Activated CD8-positive, alpha-beta T cell treated with anti-CD3 and anti-CD28 coated beads for 36 hours (primary cell): ENCODE data around the gene CILP2. TPM values are rescaled to one million over a fixed set of nuclear protein-coding genes. Genes with fewer than 3 reads are reported as not detected.

Experiments used
- ATAC-seq: fragments of 200-7000 bp; cut with Tn5 transposase; one replicate; pipeline ENCODE4 v1.10.0; 2021; ENCODE audit warnings: mild to moderate bottlenecking, moderate library complexity
- CTCF ChIA-PET: fragments of 350-600 bp; sonication (Branson Sonifier 250); formaldehyde crosslinking; loops from one replicate; lab custom pipeline; 2021; ENCODE audit warnings: antibody characterized with exemption; lab: Charles Lee
- POLR2A ChIA-PET: fragments of 350-600 bp; sonication (Branson Sonifier 250); formaldehyde crosslinking; loops from one replicate; lab custom pipeline; 2021; ENCODE audit warnings: antibody characterized with exemption; lab: Charles Lee
- DNase-seq: peaks from one replicate; pipeline ENCODE4 v3.0.0-alpha.2; 2020
- H3K27ac Mint-ChIP-seq: one replicate; pipeline ENCODE4 v1.8.0; 2021; ENCODE audit warnings: mild to moderate bottlenecking, mixed read lengths
- H3K27me3 Mint-ChIP-seq: one replicate; pipeline ENCODE4 v1.8.0; 2021; ENCODE audit warnings: mixed read lengths
- H3K36me3 Mint-ChIP-seq: one replicate; pipeline ENCODE4 v1.8.0; 2021; ENCODE audit warnings: low read depth, mixed read lengths
- H3K4me1 Mint-ChIP-seq: one replicate; pipeline ENCODE4 v1.8.0; 2021; ENCODE audit warnings: low read depth, mixed read lengths
- H3K4me3 Mint-ChIP-seq: one replicate; pipeline ENCODE4 v1.8.0; 2021; ENCODE audit warnings: mild to moderate bottlenecking, moderate library complexity, mixed read lengths
- H3K9me3 Mint-ChIP-seq: one replicate; pipeline ENCODE4 v1.8.0; 2021; ENCODE audit warnings: mixed read lengths
- intact Hi-C: fragments of 100-400 bp; cut with micrococcal nuclease; formaldehyde crosslinking; loops from one replicate; pipeline ENCODE4 v1.10.0; 2022
- total RNA-seq, 2 experiments: library from RNA; stranded (reverse); gene quantifications; one replicate each; pipeline ENCODE4 v1.2.3, GENCODE V29; 2021
- TF ChIP-seq, protein P1 (sequence below): fragments of 200-600 bp; IDR thresholded peaks from one replicate; pipeline ENCODE4 v1.8.0; 2022; ENCODE audit warnings: antibody characterized with exemption, mild to moderate bottlenecking

The CILP2 gene
- total RNA-seq, 2 experiments from 2014 or later, result 0.31 to 0.32 TPM

DNA sequence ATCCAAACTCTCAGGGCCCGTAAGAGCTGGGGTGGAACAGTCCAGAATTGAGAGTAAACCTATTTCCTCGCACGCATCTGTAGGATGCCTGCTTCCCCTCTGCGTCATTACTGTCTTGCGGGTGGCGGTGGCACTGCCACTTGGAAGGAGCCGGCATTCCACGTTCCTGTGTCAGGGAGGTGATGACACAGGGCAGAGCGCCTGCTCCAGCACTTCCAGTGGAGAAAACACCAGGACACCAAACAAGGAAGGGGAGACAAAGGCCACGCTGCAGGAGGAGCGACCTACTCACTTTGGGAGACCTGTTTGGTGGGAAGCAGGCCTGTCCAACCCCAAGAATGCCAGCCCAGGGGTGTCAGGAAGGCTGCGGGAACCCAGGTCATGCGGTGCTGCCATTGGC lies 43.3 kb downstream of the CILP2 start:
- intact Hi-C loops, result no loop called here
- ChIA-PET POLR2A (no interaction called here), CTCF (interaction anchor here (4.2 kb wide), 1 partner anchor 27 kb away, joined by 30 read pairs; no protein-coding TSS in a partner anchor)
- peaks cover 3% of the 10 kb centered on the region for H3K4me1 Mint-ChIP-seq
- peak overlapping the region; percentile 61 for H3K27ac Mint-ChIP-seq
- H3K36me3 Mint-ChIP-seq, result peaks cover 1% of the 10 kb centered on the region
- no peaks in the 10 kb centered on the region for H3K27me3 Mint-ChIP-seq
- no peaks in the 10 kb centered on the region for H3K9me3 Mint-ChIP-seq
- no peak overlapping the region for H3K4me3 Mint-ChIP-seq
- DNase-seq, result no peak
- ATAC-seq, result no peak
- TF ChIP-seq, protein P1, sequence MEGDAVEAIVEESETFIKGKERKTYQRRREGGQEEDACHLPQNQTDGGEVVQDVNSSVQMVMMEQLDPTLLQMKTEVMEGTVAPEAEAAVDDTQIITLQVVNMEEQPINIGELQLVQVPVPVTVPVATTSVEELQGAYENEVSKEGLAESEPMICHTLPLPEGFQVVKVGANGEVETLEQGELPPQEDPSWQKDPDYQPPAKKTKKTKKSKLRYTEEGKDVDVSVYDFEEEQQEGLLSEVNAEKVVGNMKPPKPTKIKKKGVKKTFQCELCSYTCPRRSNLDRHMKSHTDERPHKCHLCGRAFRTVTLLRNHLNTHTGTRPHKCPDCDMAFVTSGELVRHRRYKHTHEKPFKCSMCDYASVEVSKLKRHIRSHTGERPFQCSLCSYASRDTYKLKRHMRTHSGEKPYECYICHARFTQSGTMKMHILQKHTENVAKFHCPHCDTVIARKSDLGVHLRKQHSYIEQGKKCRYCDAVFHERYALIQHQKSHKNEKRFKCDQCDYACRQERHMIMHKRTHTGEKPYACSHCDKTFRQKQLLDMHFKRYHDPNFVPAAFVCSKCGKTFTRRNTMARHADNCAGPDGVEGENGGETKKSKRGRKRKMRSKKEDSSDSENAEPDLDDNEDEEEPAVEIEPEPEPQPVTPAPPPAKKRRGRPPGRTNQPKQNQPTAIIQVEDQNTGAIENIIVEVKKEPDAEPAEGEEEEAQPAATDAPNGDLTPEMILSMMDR, result no peak

DNA sequence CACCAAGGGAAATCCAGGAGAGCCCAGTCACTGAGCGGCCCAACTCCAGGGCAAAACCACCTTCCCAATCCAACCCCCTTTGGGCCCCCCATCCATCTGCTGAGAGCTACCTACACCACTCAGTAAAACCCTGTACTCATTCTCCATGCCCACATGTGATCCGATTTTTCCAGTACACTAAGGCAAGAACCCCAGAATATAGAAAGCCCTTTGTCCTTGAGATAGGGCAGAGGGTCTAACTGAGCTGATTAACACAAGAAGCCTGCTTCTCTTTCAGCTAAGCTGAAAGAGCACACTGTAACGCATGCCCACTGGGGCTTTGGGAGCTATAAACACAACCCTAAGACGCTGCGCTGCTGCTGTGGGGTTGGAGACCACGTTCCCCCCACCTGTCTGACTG lies 44.4 kb downstream of the CILP2 start:
- peaks cover 1% of the 10 kb centered on the region for H3K36me3 Mint-ChIP-seq
- CTCF ChIA-PET, result interaction anchor here (1.0 to 2.4 kb wide), 3 partner anchors 28 to 50 kb away, joined by 5 to 13 read pairs (median 9); no protein-coding TSS in a partner anchor
- no peak overlapping the region for H3K4me3 Mint-ChIP-seq
- intact Hi-C loops, result no loop called here
- no peaks in the 10 kb centered on the region for H3K27me3 Mint-ChIP-seq
- ATAC-seq, result no peak
- TF ChIP-seq, protein P1, result no peak
- POLR2A ChIA-PET, result interaction anchor here (0.9 kb wide), 1 partner anchor 8 kb away, joined by 3 read pairs; no protein-coding TSS in a partner anchor
- DNase-seq, result no peak
- peaks cover 3% of the 10 kb centered on the region for H3K4me1 Mint-ChIP-seq
- no peak overlapping the region for H3K27ac Mint-ChIP-seq
- no peaks in the 10 kb centered on the region for H3K9me3 Mint-ChIP-seq

DNA sequence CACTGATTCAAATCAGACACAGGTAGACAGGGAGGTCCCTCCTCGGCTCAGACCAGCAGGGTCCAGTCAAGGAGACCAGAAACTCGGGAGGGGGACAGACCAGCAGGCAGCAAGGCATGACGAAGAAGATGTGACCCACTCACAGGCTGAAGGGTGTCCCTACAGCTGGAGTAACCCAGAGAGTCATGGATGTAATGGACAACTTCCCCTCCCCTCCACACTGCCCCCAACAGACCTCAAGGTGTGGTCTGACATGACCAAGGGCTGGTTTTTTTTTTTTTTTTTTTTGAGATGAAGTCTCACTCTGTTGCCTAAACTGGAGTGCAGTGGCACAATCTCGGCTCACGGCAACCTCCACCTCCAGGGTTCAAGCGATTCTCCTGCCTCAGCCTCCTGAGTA lies 46.3 kb downstream of the CILP2 start:
- H3K4me3 Mint-ChIP-seq, result no peak overlapping the region
- peaks cover 12% of the 10 kb centered on the region for H3K36me3 Mint-ChIP-seq
- CTCF ChIA-PET, result interaction anchor here (2.4 kb wide), 1 partner anchor 30 kb away, joined by 13 read pairs; no protein-coding TSS in a partner anchor

DNA sequence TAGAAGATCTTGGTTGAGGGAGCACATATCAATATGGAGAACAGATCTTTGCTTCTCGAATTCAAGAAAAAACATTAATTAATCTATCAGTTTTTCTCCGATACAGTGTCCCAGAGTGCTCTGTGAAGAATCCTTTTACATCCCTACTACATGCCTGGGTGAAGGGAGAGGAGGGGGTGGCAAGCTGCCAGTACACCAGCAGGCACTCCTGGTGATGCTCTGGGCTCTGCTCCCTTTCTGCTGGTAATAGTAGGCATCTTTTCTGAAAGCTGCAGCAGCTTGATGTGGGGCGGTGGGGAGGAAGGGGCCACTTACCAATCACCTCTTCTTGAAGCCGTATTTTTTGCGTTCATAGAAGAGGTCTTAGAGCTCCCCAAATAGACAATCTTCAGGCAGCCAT lies 49.7 kb downstream of the CILP2 start:
- TF ChIP-seq, protein P1, result no peak
- DNase-seq (no peak), ATAC-seq (no peak)
- H3K27ac Mint-ChIP-seq, result peak overlapping the region; percentile 55
- no peak overlapping the region for H3K4me3 Mint-ChIP-seq
- no peaks in the 10 kb centered on the region for H3K27me3 Mint-ChIP-seq
- H3K36me3 Mint-ChIP-seq, result peaks cover 17% of the 10 kb centered on the region
- H3K4me1 Mint-ChIP-seq, result peaks cover 42% of the 10 kb centered on the region
- intact Hi-C loops, result no loop called here
- POLR2A ChIA-PET, result interaction anchor here (0.8 kb wide), 1 partner anchor 9 kb away, joined by 3 read pairs; no protein-coding TSS in a partner anchor
- CTCF ChIA-PET, result interaction anchor here (0.9 to 4.8 kb wide), 2 partner anchors 19 to 34 kb away, joined by 3 to 32 read pairs; no protein-coding TSS in a partner anchor
- no peaks in the 10 kb centered on the region for H3K9me3 Mint-ChIP-seq

More for the DNA sequence above, 46.3 kb downstream of the CILP2 start:
- DNase-seq (no peak), ATAC-seq (no peak)
- Mint-ChIP-seq H3K27ac (no peak overlapping the region), H3K4me1 (peaks cover 18% of the 10 kb centered on the region), H3K27me3 (no peaks in the 10 kb centered on the region), H3K9me3 (no peaks in the 10 kb centered on the region)
- POLR2A ChIA-PET, result interaction anchor here (0.6 to 0.7 kb wide), 2 partner anchors 50 to 97 kb away, joined by 3 read pairs; no protein-coding TSS in a partner anchor
- intact Hi-C loops, result no loop called here
- TF ChIP-seq, protein P1, result no peak

DNA sequence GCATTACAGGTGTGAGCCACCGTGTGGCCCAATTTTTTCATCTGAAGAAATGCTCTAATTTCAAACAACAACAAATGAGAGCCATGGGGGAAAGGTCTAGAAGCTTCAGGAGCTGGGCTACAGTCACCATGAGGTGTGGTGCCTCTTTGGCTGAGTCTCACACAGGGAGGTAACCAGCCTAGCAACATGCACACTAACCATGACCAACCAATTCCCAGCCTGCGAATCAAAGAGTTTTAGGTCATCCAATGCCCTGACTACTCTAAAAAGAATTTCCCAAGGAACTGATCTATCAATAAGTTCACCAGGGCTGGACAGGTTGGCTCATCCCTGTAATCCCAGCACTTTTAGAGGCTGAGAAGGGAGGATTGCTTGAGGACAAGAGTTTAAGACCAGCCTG lies 50.5 kb downstream of the CILP2 start:
- no peak for DNase-seq
- Mint-ChIP-seq H3K4me3 (no peak overlapping the region), H3K27ac (peak overlapping the region; percentile 55), H3K9me3 (no peaks in the 10 kb centered on the region), H3K27me3 (no peaks in the 10 kb centered on the region), H3K4me1 (peaks cover 43% of the 10 kb centered on the region), H3K36me3 (peaks cover 17% of the 10 kb centered on the region)
- ATAC-seq, result no peak
- intact Hi-C loops, result no loop called here
- POLR2A ChIA-PET, result interaction anchor here (1.2 kb wide), 1 partner anchor 18 kb away, joined by 3 read pairs; no protein-coding TSS in a partner anchor
- TF ChIP-seq, protein P1, result no peak
- CTCF ChIA-PET, result interaction anchor here (4.8 kb wide), 1 partner anchor 35 kb away, joined by 32 read pairs; no protein-coding TSS in a partner anchor
